Panc1 (cell line): ENCODE measurements around the gene WNT9A.

Experiments
- CTCF ChIP-seq: fragments of 450-650 bp; IDR thresholded peaks from 2 replicates; pipeline ENCODE4 v1.5.1; 2017; ENCODE audit warnings: mild to moderate bottlenecking
- POLR2AphosphoS5 ChIP-seq: IDR thresholded peaks from 2 replicates; pipeline ENCODE4 v1.6.1; 2012; ENCODE audit warnings: mild to moderate bottlenecking, low read depth, low read length, moderate library complexity

DNA sequence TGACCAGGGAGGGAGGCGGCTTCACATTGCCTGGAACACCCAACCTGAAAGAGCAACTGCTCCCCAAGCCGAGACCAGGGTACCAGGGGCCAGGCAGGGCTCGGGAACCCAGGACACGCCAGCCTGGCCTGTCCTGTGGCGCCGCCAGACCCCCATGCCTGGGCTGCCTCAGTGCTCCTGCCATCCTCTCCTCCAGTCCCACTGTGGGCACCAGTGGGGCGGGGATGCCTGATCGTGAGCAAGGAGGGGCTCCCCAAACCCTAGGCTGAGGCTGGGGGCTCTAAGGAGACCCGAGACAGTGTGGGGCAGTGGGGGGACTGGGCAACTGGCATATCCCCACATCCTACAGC, 45.1 kb downstream of the WNT9A start:
- no peak for TF ChIP-seq POLR2AphosphoS5
- no peak for TF ChIP-seq CTCF
